ENCODE data around the gene CHIT1. TPM values are rescaled to one million over a fixed set of nuclear protein-coding genes. Genes with fewer than 3 reads are reported as not detected.

The CHIT1 gene
- total and polyA plus RNA-seq, 2 of the 13 experiments (the other 11 are each of a cell fraction or from before 2014, with no cell fraction given) = not detected

DNA sequence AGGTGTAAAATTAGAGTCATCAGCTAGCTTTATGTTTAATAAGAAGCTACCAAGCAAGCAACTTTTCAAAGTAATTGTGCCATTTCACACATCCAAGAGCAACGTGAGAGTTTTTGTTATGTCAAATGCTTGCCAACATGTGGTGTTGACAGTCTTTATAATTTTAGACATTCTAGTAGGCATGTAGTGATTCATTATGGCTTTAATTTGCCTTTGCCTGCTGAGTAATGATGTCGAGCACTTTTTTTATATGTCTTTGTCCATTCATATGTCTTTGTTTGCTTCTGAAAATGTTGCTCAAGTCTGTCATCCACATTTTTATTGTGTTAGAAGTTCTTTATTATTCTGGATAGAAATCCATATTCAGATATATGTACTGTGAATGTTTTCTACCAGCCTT is 21.4 kb upstream of the CHIT1 start:
- in situ Hi-C loops (cut with HindIII; ENCODE audit: extremely low pct_ligation_motif_present, low pct_unique_long_range_greater_than_20kb) = no loop called here
- ChIA-PET POLR2A (no interaction called here), CTCF (ENCODE audit: low intra/inter-chr PET ratio, low total read pairs) (no interaction called here)
- no peak overlapping the region for H3K4me3 ChIP-seq (replicated peaks in 1 of 3; ENCODE audit: insufficient read depth in 1 of 3, low read depth in 2 of 3, low read length in 3 of 3)
- 2% methylated on average over 2 of the region's 2 CpGs for WGBS (ENCODE audit: low lambda C conversion rate)
- no peak overlapping the region for H2AFZ ChIP-seq (ENCODE audit: low read length)
- ATAC-seq = no peak
- H3K9ac ChIP-seq (ENCODE audit: insufficient read depth, low read depth, low read length) = no peak overlapping the region
- TF ChIP-seq, protein P1, sequence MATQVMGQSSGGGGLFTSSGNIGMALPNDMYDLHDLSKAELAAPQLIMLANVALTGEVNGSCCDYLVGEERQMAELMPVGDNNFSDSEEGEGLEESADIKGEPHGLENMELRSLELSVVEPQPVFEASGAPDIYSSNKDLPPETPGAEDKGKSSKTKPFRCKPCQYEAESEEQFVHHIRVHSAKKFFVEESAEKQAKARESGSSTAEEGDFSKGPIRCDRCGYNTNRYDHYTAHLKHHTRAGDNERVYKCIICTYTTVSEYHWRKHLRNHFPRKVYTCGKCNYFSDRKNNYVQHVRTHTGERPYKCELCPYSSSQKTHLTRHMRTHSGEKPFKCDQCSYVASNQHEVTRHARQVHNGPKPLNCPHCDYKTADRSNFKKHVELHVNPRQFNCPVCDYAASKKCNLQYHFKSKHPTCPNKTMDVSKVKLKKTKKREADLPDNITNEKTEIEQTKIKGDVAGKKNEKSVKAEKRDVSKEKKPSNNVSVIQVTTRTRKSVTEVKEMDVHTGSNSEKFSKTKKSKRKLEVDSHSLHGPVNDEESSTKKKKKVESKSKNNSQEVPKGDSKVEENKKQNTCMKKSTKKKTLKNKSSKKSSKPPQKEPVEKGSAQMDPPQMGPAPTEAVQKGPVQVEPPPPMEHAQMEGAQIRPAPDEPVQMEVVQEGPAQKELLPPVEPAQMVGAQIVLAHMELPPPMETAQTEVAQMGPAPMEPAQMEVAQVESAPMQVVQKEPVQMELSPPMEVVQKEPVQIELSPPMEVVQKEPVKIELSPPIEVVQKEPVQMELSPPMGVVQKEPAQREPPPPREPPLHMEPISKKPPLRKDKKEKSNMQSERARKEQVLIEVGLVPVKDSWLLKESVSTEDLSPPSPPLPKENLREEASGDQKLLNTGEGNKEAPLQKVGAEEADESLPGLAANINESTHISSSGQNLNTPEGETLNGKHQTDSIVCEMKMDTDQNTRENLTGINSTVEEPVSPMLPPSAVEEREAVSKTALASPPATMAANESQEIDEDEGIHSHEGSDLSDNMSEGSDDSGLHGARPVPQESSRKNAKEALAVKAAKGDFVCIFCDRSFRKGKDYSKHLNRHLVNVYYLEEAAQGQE (IDR thresholded peaks at IDR 0.05; ENCODE audit: borderline replicate concordance in 1 of 2, low read depth in 1 of 2, low read length in 2 of 2) = no peak
- no TSS peak for BruUV-seq (replicated peaks)
- H3K9me3 ChIP-seq (ENCODE audit: low read length) = no peaks in the 10 kb centered on the region
- H3K27ac ChIP-seq (ENCODE audit: extremely low read length, insufficient read depth, low read length) = no peak overlapping the region
- intact Hi-C loops (cut with micrococcal nuclease; ENCODE audit: unreplicated experiment) = no loop called here
- no peaks in the 10 kb centered on the region for H4K20me1 ChIP-seq (ENCODE audit: insufficient read depth, low read length)
- H3K36me3 ChIP-seq (replicated peaks in 1 of 2; ENCODE audit: control insufficient read depth in 1 of 2, insufficient read depth in 2 of 2, low read length in 2 of 2) = no peaks in the 10 kb centered on the region
- no peaks in the 10 kb centered on the region for H3K79me2 ChIP-seq (ENCODE audit: insufficient read depth, low read length)
- no peak for FAIRE-seq
- peaks cover 0 to under 1% of the 10 kb centered on the region in 2 experiments; a peak in 1 of 5 replicates for H3K27me3 ChIP-seq (ENCODE audit: control insufficient read depth in 1 of 2, insufficient read depth in 2 of 2, low read length in 2 of 2)
- no peak for DNase-seq (ENCODE audit: low spot score)
- H3K4me2 ChIP-seq (ENCODE audit: low read depth, low read length) = no peak overlapping the region
- H3K4me1 ChIP-seq (ENCODE audit: insufficient read depth, low read length) = no peaks in the 10 kb centered on the region

DNA sequence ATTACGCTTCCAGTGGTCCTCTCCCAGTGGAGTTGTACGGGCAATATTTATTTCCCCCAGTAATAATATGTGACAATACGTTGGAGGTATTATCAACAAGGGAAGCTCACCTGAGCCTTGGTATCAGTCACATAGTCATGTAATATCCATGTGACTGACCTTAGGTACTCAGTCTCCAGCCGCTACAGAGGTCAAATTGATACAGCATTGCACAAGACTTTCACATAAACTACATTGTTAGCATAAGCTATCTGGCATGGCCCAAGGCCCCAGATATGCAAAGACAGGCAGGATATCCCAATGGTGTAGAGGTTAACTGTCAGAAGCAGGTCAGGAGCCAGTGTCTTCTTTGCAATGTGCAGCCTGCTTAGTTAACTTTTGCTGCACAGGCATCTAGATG is 15.3 kb upstream of the CHIT1 start:
- CTCF ChIA-PET (ENCODE audit: low intra/inter-chr PET ratio, low total read pairs) = no interaction called here
- WGBS (ENCODE audit: low lambda C conversion rate) = 0% methylated on average over 4 of the region's 4 CpGs
- FAIRE-seq (peak; percentile 34), DNase-seq (ENCODE audit: low spot score) (peak; percentile 71), ATAC-seq (peak; percentile 97)
- POLR2A ChIA-PET = no interaction called here
- Histone ChIP-seq H3K4me1 (ENCODE audit: insufficient read depth, low read length) (peaks cover 13% of the 10 kb centered on the region), H3K79me2 (ENCODE audit: insufficient read depth, low read length) (no peaks in the 10 kb centered on the region), H3K4me2 (ENCODE audit: low read depth, low read length) (no peak overlapping the region), H3K9me3 (ENCODE audit: low read length) (no peaks in the 10 kb centered on the region), H2AFZ (ENCODE audit: low read length) (no peak overlapping the region), H3K36me3 (replicated peaks in 1 of 2; ENCODE audit: control insufficient read depth in 1 of 2, insufficient read depth in 2 of 2, low read length in 2 of 2) (no peaks in the 10 kb centered on the region), H4K20me1 (ENCODE audit: insufficient read depth, low read length) (no peaks in the 10 kb centered on the region), H3K9ac (ENCODE audit: insufficient read depth, low read depth, low read length) (no peak overlapping the region), H3K27me3 (ENCODE audit: control insufficient read depth in 1 of 2, insufficient read depth in 2 of 2, low read length in 2 of 2) (peaks cover 0 to 4% of the 10 kb centered on the region in 2 experiments; a peak in 1 of 5 replicates), H3K4me3 (replicated peaks in 1 of 3; ENCODE audit: insufficient read depth in 1 of 3, low read depth in 2 of 3, low read length in 3 of 3) (no peak overlapping the region), H3K27ac (ENCODE audit: extremely low read length, insufficient read depth, low read length) (no peak overlapping the region)
- BruUV-seq (replicated peaks) = no TSS peak
- intact Hi-C loops (cut with micrococcal nuclease; ENCODE audit: unreplicated experiment) (no loop called here), in situ Hi-C loops (cut with HindIII; ENCODE audit: extremely low pct_ligation_motif_present, low pct_unique_long_range_greater_than_20kb) (no loop called here)
- TF ChIP-seq, protein P2, sequence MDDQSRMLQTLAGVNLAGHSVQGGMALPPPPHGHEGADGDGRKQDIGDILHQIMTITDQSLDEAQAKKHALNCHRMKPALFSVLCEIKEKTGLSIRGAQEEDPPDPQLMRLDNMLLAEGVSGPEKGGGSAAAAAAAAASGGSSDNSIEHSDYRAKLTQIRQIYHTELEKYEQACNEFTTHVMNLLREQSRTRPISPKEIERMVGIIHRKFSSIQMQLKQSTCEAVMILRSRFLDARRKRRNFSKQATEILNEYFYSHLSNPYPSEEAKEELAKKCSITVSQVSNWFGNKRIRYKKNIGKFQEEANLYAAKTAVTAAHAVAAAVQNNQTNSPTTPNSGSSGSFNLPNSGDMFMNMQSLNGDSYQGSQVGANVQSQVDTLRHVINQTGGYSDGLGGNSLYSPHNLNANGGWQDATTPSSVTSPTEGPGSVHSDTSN (CRISPR knock-in tag; IDR thresholded peaks at IDR 0.05; ENCODE audit: borderline replicate concordance) = no peak
- TF ChIP-seq CHD4 (IDR thresholded peaks at IDR 0.05; ENCODE audit: borderline replicate concordance, low read length) (no peak), XBP1 (CRISPR knock-in tag; IDR thresholded peaks at IDR 0.05) (no peak), FOXK1 (CRISPR knock-in tag; IDR thresholded peaks at IDR 0.05; ENCODE audit: borderline replicate concordance, low read depth) (0 out of 2 replicates have a peak, but pooled peaks have one; percentile 20), NR2F1 (CRISPR knock-in tag; IDR thresholded peaks at IDR 0.05) (peak in 1 of 2 experiments; percentile 54; a peak in 2 of 4 replicates), ZNF746 (CRISPR knock-in tag; IDR thresholded peaks at IDR 0.05) (no peak)
- TF ChIP-seq, protein P3, sequence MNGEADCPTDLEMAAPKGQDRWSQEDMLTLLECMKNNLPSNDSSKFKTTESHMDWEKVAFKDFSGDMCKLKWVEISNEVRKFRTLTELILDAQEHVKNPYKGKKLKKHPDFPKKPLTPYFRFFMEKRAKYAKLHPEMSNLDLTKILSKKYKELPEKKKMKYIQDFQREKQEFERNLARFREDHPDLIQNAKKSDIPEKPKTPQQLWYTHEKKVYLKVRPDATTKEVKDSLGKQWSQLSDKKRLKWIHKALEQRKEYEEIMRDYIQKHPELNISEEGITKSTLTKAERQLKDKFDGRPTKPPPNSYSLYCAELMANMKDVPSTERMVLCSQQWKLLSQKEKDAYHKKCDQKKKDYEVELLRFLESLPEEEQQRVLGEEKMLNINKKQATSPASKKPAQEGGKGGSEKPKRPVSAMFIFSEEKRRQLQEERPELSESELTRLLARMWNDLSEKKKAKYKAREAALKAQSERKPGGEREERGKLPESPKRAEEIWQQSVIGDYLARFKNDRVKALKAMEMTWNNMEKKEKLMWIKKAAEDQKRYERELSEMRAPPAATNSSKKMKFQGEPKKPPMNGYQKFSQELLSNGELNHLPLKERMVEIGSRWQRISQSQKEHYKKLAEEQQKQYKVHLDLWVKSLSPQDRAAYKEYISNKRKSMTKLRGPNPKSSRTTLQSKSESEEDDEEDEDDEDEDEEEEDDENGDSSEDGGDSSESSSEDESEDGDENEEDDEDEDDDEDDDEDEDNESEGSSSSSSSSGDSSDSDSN (CRISPR knock-in tag; IDR thresholded peaks at IDR 0.05) = no peak
- TF ChIP-seq, protein P4, sequence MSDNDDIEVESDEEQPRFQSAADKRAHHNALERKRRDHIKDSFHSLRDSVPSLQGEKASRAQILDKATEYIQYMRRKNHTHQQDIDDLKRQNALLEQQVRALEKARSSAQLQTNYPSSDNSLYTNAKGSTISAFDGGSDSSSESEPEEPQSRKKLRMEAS (IDR thresholded peaks at IDR 0.05) = peak; percentile 43
- TF ChIP-seq, protein P5, sequence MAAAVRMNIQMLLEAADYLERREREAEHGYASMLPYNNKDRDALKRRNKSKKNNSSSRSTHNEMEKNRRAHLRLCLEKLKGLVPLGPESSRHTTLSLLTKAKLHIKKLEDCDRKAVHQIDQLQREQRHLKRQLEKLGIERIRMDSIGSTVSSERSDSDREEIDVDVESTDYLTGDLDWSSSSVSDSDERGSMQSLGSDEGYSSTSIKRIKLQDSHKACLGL (CRISPR knock-in tag; IDR thresholded peaks at IDR 0.05) = no peak

Data from HepG2 (cell line).